B cell (primary cell): Measurements from ENCODE around the gene PIN4.

ENCODE experiments used
- CTCF ChIP-seq: fragments of 200-600 bp; IDR thresholded peaks from one replicate; pipeline ENCODE4 v1.8.0; 2022; ENCODE audit warnings: antibody characterized with exemption, mild to moderate bottlenecking
- EZH2 ChIP-seq: IDR thresholded peaks from 2 replicates; pipeline ENCODE4 v1.6.1; 2012; ENCODE audit warnings: borderline replicate concordance, low read depth, mild to moderate bottlenecking, moderate library complexity, low read length; ENCODE audit not compliant: insufficient read depth, poor library complexity, severe bottlenecking

- TF ChIP-seq CTCF (no peak), EZH2 (no peak)
Measured at GRCh38 chrX:72180539-72180938, 1.0 kb upstream of the PIN4 start.
